Activated T-cell treated with anti-CD3 and anti-CD28 coated beads for 4 hours (primary cell): ENCODE measurements around the gene USE1.
"Not testable (repeated sequence)": the region's sequence is repeated elsewhere in the genome, so short reads cannot be mapped to it uniquely, and the experiment has no call there.

ENCODE experiments used
- DNase-seq: peaks from one replicate; pipeline ENCODE4 v3.0.0-alpha.2; 2020

Gene USE1

GRCh38 chr19:17215127-17215971, at the start of gene USE1:
Gene USE1, plus strand, starts transcription at chr19:17215357. Its CDS starts 49 bp downstream, at chr19:17215406.
- peak; percentile 75 for DNase-seq

DNA sequence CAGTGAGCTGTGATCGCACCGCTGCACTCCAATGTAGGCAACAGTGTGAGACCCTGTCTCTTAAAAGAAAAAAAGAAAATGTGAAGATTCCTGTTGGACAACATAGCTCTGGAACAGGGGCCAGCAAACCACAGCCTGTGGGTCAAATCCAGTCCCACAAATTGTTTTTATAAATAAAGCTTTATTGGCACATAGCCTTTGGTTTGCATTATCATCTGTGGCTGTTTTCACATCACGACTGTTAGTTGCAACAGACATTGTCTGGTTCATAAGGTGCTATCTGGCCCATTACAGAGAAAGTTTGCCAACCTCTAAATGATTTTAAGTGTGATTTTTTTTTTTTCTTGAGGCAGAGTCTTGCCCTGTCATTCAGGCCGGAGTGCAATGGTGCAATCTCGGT, 49.4 kb upstream of the USE1 start:
- no peak for DNase-seq

- DNase-seq = no peak
Measured at GRCh38 chr19:17170538-17171297, 44.4 kb upstream of the USE1 start.

DNA sequence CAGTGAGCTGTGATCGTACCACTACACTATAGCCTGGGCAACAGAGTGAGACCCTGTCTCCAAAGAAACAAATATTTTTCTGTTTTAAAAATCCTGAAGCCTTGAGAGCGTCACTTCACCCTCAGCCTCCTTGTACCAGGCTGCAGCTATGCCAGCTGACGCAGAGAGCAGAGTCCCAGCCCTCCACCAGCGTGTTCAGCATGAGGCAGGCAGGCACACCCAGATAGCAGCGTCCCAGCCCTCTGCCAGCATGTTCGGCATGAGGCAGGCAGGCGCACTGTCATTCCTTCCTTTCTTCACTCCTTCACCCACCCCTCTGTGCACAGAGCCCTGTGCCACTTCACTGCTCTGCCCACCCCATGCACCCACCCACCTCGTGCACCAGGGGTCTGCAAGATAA, 43.3 kb upstream of the USE1 start:
- no peak for DNase-seq

GRCh38 chr19:17172624-17173345, 42.4 kb upstream of the USE1 start:
- no peak for DNase-seq

- DNase-seq = no peak
Measured at GRCh38 chr19:17178291-17178690, 36.9 kb upstream of the USE1 start.

DNA sequence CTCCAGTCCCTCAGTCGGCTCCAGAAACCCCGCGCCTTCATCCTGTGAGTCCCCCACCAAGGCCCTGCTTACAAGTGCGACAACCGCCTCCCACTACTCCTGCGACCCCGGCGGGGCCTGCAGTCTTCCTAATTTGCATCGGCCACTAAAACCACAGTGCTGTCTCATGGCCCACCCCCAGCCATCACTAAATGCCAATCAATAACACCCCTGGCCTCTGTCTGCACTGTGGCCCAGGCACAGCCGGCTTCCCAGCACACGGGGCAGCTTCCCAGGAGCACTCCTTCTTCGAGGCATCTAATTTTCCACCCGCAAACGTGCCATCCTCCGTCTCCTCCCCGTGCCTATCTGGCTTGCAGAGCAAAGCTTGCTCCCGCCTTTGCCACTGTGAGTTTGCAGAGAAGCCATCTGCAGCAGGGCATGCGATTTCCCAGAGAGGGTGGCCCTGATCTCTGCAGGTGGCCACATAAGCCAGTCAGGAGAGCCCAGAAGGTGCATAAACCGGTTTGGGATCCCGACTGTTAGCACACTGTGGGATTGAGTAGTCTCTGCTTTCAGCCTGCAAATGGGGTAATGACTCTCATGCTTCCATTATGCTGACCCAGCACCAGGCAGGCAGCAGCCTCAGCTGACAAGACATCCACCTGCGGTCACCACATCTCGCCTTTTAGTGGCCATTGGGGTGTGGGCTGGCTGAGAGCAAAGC, 34.0 kb upstream of the USE1 start:
- DNase-seq = no peak

DNA sequence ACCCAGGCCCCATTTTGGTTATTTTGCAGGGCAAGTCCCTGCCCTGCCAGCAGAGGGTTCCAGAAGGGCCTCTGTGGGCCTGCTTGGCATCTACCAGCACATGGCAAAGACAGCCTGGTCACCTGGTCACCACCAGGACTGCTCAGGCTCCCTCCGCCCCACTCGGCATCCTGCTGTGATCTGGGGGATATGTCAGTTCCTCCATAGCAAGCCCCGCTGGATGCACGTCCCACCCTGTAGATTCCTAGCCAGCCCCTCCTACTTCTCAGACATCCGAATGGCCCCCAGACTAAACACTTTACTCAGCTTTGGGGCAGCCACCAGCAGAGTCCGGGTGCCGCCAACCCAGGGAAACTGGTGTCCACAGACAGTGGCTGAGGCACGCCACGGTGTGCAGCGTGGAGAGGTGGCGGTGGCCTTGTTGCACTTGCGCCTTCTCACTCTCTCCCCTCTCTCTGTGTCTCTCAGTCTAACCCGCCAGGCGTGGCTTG, 31.8 kb upstream of the USE1 start:
- DNase-seq = no peak

DNA sequence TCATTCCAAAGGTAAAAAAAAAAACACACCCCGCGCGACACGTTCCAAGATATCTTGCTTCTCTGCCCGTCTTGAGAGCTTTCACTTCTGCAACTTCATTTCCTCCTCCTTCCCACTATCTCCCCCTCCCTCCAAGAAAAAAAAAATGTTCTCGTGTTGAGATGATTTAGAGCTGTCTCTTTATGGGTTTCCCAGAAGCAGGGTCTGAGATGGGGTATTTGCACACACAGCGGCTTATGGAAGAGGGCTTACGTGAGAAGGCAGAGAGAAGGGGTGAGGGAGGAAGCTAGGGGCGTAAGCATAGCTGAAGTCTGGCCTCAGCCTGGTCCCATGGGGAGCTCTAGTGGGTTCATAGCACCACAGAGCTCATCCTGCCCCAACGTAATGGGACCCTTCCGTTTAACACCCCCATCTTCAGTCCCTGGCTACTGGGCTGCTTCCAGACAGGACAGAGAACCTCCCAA, 31.3 kb upstream of the USE1 start:
- peak; percentile 9 for DNase-seq

DNA sequence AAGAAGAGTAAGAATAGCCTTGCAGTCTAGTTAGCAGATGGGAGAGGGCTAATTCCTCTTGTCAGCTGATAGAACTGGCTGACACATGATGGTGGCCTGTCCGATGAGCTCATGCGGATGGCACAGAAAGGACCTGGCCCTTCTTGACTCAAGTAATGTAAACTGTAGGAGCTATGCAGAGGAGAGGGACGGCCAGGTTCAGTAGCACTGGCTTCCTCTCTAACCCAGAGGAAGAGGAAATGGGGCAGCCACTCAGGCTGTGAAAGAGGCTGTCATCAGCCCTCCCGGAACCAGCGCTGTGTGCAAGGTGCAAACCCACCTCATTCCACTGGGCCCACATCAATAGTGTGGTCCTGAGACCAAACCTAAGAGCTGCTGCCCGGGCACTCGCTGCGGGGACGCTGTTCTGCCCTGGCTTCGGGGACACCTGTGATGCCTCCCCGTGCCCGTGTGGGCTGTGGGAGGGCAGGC, 30.8 kb upstream of the USE1 start:
- peak; percentile 19 for DNase-seq

- no peak for DNase-seq
Measured at GRCh38 chr19:17185590-17185989, 29.6 kb upstream of the USE1 start.

DNA sequence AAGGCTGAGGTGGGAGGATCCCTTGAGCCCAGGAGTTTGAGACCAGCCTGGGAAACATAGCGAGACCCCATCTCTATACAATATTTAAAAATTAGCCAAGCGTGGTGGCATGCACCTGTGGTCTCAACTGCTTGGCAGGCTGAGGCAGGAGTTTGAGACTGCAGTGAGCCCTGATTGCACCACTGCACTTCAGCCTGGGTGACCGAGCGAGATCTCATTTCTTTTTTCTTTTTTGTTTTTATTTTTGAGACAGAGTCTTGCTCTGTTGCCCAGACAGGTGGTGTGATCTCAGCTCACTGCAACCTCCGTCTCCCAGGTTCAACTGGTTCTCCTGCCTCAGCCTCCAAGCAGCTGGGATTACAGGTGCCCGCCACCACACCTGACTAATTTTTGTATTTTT, 23.4 kb upstream of the USE1 start:
- not testable (repeated sequence) for DNase-seq

- no peak for DNase-seq
Measured at GRCh38 chr19:17192751-17193150, 22.4 kb upstream of the USE1 start.

GRCh38 chr19:17194608-17195007, 20.5 kb upstream of the USE1 start:
- no peak for DNase-seq

DNA sequence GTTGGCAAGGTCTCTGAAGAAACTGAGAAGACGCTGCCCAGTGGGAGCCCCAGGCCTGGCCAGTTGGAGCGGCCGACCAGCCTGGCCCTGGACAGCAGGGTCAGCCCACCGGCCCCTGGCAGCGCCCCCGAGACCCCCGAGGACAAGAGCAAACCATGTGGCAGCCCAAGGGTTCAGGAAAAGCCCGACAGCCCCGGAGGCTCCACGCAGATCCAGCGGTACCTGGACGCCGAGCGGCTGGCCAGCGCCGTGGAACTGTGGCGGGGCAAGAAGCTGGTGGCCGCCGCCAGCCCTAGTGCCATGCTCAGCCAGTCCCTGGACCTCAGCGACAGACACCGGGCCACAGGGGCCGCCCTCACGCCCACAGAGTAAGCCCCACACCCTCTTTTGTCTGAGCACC, 20.1 kb upstream of the USE1 start:
- DNase-seq = no peak

DNA sequence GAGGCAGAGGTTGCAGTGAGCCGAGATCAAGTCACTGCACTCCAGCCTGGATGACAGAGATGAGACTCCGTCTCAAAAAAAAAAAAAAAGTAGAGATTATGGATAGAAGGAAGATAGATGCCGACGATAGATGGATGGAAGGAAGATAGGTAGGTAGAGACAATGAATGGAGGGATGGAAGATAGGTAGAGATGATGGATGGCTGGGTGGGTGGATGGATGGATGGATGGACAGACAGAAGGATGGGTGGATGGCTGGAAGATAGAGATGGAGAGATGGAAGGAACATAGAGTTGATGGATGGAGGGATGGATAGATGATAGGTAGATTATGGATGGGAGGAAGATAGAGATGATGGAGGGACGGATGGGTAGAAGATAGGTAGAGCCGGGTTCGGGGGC, 18.5 kb upstream of the USE1 start:
- no peak for DNase-seq

- no peak for DNase-seq
Measured at GRCh38 chr19:17197666-17198065, 17.5 kb upstream of the USE1 start.

- DNase-seq = no peak
Measured at GRCh38 chr19:17200408-17201079, 14.6 kb upstream of the USE1 start.

GRCh38 chr19:17202249-17202648, 12.9 kb upstream of the USE1 start:
- no peak for DNase-seq

DNA sequence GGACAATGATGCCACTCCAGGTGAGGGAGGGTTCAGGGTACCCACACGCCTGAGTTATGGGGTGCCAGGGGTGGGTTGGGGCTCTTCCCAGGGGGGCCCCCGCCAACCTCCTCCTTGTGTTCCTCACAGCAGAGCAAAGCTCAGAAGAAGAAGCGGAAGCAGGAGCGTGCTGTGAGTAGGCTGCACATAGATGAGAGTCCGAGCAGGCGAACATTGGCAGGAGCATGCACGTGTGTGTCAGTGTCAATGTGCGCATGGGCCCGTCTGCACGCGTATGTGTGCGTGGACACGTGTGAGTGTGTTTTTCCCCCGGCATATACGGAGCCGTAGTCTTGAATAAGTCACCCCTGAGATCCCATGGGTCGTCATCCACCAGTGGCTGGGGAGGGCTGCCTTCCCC, 12.4 kb upstream of the USE1 start:
- no peak for DNase-seq

DNA sequence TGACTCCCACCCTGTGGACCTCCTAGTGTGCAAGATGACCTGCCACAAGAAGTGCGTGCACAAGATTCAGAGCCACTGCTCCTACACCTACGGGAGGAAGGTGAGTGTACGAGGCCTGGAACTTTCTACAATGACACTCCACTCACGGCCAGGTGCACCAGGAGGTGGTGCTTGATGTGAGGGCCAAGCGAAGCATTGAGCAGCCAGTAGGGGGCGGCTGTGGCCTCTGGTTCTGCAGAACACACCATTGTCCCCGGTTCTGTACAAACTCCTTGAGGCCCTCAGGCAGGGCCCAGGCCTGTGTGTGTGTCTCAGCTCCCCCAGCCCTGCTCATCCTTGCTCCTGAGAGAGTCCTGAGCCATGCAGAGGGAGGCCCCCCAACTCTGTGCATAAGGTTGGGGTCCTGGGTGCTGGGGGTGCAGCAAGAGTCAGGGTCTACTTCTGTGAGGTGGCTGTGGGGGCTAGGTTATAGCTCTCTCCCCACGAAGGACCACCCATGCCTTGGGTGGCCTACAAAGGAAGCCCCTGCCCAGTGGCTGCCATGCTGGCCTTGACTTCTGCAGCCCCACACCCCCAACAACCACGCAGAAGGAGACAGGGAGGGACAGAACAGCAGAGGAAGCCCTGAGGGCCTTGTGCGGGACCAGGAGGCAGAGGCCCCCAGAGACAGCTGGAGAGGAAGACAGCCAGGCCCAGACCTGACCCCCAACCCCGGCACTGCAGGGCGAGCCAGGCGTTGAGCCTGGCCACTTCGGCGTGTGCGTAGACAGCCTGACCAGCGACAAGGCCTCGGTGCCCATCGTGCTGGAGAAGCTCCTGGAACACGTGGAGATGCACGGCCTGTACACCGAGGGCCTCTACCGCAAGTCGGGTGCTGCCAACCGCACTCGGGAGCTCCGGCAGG, 9.7 kb upstream of the USE1 start:
- peak; percentile 49 for DNase-seq
